Measurements from ENCODE around the gene PTPRG.

GRCh38 chr3:61667814-61668213 lies 106.4 kb downstream of the PTPRG start:
- TF ChIP-seq CTCF (IDR thresholded peaks at IDR 0.05; ENCODE audit: low read depth, low read length) (no peak), EZH2phosphoT487 (IDR thresholded peaks at IDR 0.05; ENCODE audit: low read depth) (no peak)

Data from OCI-LY3 (cell line).